HG02588 (cell line): ENCODE measurements around the gene CLEC17A.
A peak's percentile ranks its signal among the peaks of the same experiment; 100 is the strongest.
"Not testable (repeated sequence)": the region's sequence is repeated elsewhere in the genome, so short reads cannot be mapped to it uniquely, and the experiment has no call there.

Source experiments
- ATAC-seq: cut with Tn5 transposase; IDR thresholded peaks from one replicate; pipeline ENCODE4 v1.9.1; 2021; ENCODE audit warnings: mild to moderate bottlenecking, moderate library complexity; ENCODE audit not compliant: unreplicated experiment

CLEC17A gene

GRCh38 chr19:14558370-14559066 is 24.4 kb upstream of the CLEC17A start:
- ATAC-seq: no peak

GRCh38 chr19:14559916-14560775 is 22.7 kb upstream of the CLEC17A start:
- no peak for ATAC-seq

DNA sequence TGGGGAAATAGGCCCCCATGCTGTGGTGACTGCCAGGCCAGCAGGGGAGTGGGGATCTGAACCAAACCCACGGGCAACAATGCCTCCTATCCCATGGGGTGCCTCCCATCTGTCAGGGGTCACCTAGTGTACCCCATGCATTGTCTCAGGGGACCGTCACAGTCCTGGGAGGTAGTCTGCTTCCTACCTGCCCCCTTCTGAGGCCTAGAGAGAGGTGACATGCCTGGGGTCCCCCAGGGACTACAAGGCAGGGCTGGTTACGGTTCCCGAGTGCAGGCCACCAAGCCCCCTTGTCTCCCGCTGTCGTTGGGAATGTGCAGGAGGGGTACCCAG is 22.1 kb upstream of the CLEC17A start:
- ATAC-seq: no peak

DNA sequence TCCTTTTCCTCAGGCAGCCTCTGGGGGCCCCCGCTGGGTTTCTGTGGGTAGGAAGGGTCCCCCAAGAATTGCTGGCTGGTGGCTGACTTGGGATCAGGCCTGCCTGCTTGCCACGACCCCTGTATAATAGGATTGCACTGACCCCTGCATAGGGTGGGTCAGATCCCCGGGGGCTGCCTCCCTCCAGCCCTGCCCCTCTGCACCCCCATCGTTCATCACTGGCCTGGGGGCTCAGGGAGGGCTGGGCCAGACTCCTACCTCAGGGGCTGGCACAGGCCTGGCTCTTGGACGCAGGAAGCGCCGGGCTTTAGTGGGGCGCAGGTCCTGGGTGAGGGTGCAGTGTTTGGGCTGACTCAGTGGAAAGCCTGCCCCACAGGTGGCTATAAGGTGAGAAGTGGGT is 21.6 kb upstream of the CLEC17A start:
- no peak for ATAC-seq

DNA sequence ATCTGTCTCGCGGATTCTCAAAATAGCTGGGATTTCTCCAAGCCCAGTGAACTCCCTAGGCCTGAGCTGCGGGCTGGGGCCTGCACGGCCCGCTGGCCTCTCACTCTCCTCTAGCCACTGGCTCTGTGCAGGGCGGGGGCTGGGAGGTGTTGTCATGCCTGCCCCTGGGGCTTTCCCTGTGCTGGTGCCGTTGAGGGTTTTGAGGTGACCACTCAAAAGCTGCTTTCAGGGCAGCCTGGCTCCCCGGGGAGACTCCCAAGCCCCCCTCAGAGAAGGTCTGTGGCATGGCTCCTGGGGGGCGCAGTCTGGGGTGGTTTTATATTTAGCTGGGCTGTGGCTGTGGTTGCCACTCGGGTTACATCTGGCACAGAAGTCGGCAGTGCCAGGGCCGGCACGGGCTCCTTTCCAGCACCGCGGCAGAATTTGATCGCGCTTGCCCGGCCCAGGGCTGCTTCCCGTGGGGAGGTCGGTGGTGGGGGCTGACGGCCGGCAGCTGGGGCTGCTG is 21.0 kb upstream of the CLEC17A start:
- no peak for ATAC-seq

DNA sequence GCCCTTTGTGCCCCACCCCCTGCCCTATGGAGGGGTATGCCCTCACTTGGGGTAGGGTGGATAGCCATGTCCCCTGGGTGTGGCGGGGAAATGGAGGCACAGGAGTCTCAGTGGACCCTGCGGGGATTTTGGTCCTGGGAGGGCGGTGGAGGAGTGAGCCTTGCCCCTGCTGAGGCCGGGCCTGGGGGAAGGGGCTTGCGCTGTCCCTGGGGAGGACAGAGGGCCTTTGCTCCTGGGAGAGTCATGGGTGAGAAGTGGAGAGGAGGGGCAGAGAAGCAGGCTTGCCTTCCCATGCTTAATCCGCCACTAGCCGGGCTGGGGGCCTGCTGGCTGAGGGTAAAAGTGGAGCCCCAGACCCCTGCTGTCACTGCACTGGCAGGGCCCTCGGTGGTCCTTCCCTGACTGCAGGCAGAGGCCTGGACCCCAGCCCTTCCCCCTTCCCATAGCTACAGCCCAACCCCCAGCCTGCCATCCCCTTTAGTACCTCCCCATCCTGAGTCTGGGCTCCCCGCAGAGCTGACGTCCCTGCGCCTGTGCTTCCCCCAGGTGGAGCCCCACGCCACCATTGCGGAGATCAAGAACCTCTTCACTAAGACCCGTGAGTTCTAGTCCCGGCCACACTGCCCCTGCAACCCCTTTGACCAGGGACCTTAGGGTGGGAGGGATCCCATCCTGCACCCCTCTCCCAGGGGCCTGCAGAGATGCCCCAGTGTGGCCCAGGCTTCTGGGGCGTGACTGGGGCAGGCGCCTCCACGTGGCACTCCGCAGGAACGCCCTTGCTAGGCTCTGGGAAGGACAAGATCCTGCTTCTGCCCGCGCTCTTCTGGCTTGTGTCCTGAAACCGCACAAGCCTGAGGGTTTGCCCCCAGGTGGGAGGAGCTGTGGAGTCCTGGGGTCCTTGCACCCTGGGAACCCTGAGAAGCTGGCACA is 20.0 kb upstream of the CLEC17A start:
- no peak for ATAC-seq

DNA sequence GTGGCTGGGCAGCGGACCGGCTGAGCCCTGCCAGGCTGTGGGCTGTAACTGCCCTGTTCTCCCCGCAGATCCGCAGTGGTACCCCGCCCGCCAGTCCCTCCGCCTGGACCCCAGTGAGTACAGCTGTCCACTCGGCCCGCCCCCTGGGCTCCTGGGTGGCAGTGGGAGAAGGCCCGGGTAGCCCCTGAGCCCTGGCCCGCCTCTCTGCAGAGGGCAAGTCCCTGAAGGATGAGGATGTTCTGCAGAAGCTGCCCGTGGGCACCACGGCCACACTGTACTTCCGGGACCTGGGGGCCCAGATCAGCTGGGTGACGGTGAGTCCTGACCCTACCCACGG is 19.3 kb upstream of the CLEC17A start:
- ATAC-seq: no peak

- no peak for ATAC-seq
These were observed 18.8 kb upstream of the CLEC17A start for GRCh38 chr19:14563989-14564651.

DNA sequence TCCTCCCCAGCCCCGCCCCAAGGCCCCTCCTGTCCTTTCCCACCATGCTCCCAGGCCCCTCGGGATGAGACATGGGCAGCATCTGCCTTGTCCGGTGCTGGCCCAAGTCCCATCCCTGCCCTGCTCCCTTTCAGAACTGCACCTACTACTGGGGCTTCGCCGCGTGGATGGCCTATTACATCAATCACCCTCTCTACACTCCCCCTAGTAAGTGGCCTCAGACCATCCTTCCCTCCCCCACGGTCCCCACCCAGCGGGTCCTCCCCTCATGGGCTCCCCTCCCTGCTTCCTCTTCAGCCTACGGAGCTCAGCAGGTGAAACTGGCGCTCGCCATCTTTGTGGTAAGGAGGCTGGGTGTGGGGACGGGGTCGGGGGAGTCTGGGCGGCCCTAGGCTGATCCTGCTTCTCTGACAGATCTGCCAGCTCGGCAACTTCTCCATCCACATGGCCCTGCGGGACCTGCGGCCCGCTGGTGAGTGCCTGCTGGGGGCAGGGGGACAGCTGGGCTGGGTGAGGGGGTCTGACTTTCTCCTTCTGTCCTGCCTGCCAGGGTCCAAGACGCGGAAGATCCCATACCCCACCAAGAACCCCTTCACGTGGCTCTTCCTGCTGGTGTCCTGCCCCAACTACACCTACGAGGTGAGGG is 18.1 kb upstream of the CLEC17A start:
- not testable (repeated sequence) for ATAC-seq

- no peak for ATAC-seq
These were observed 17.6 kb upstream of the CLEC17A start for GRCh38 chr19:14565298-14565679.

DNA sequence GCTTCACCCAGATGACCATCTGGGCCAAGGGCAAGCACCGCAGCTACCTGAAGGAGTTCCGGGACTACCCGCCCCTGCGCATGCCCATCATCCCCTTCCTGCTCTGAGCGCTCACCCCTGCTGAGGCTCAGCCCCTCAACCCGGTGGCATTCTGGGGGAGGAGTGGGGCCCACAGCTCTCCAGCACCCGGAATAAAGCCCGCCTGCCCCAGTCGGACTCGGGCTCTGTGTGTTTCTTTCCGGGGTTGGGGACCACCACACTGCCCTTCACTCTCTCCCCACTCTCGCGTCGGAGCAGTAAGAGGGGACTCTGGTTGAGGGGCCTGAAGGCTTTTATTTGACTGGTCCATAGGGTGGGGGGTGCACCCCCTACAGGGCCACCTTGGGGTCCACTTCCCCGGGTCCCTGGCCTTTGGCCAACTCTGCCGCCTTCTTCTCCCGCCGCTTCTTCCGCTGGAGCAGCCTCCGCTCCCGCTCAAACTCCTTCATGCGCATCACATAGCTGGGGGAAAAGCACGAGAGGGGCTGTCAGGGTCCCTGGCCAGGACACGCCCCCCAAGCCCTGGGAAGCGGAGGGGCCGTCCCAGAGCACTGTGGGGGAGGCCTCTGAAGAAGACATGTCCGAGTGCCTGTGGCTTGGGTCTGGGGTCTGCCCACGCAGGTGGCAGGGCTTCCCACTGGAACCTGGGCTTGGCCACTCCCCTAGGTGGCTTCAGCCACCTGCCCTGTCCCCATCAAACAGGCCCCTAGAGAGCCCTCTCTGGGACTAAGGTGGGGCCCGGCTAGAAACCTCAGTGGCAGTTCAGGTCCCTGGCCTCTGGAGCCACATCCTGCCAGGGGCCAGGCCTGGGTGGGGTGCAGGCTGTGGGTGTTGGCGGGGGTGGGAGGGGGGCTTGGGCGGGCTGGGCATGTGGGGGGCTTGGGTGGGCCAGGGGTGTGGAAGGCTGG is 16.8 kb upstream of the CLEC17A start:
- ATAC-seq: no peak

- ATAC-seq: no peak
These were observed 16.2 kb upstream of the CLEC17A start for GRCh38 chr19:14566712-14567077.

DNA sequence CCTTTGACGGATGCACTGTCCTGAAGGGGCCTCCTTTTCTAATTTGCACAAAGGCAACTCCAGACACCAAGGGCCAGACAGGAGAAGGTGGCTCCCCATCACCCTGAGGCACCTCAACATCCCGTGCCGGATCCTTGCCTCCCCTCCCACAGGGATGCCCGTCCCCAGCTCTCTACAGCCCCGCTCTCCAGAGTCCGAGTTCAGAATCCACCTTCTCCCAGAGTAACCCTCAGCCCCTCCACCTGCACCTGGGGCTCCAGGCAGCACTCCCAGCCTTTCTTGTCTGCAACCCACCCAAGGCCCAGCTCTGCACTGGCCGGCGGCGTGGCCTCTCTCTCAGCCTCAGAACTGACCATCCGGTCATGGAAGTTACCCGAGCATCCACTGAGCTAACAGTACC is 15.8 kb upstream of the CLEC17A start:
- ATAC-seq: no peak

DNA sequence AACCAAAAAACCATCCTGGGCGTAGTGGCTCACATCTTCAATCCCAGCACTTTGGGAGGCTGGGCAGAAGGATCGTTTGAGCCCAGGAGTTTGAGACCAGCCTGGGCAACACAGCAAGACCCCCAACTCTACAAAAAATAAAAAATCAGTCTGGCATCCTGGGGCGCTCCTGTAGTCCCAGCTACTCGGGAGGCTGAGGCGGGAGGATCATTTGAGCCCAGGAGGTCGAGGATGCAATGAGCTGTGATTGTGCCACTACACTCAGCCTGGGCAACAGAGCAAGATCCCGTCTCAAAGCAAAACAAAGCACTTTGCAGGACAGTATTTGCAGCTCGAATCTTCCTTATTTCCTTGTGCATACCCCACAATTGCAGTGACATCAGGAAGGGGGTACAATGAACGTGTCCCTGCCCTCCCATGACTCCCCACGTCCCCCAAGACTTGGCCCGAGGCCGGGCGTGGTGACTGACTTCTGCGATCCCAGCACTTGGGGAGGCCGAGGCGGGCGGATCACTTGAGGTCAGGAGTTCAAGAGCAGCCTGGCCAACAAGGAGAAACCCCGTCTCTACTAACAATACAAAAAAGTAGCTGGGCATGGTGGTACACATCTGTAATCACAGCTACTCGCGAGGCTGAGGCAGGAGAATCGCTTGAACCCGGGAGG is 11.9 kb upstream of the CLEC17A start:
- no peak for ATAC-seq

DNA sequence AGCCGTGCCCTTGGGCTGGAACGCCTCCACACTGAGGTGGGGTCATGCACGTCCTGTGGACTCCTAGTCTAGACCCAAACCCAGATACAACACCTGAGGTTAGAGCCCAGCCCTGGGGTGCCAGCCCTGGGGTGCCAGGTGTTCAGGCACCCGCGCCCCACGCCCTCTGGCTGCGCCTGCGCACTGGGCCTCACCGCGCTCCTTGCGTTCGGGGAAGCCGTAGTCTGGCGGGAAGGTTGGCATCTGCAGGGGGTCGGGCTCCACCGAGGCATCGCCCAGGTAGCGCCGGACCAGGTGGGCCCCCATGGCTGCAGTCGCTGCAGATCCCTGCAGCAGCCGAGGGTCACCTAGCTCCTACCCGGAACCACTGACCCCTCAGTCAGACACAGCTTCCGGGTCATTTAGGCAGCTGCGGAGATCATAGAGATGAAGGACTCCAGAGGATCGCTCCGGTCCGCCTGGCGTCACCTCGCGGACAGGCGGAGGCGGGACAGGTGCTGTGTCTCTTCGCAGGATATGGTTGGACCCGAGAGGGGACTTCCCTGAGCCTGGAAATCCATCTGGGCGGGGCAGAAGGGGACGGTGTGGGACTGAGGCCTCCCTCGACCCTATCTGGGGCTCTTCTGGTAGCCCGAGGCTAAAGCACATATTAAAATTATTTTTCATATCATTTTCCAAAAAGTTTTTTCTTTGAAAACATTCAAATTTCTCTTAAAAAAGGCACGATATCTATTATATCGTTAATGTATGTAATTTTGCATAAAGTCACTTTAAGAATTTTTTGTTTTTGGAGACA is 11.0 kb upstream of the CLEC17A start, which contains the start of gene NDUFB7:
NDUFB7 (minus strand) TSS at position 372 of the 796 bp plus-strand sequence; CDS start at position 306, 66 bp downstream.
- ATAC-seq: peak; percentile 84

- no peak for ATAC-seq
These were observed 7.4 kb upstream of the CLEC17A start for GRCh38 chr19:14575428-14575980.

DNA sequence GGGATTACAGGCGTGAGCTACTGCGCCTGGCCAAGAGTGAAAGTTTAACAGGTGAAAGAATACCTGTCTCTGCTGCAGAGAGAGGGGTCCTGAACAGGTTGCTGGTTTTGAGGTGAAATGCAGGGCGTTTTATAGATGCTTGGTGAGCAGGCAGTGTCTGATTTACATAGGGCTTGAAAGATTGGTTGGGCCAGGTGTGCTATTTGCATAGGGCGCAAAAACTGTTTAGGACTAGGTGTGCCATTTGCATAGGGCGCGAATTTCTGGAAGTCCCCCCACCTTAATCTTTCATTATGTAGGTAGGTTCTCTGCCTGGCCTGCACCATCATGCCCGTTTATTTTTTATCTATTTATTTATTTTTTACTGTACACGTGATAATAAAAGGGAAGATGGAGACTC is 6.5 kb upstream of the CLEC17A start:
- ATAC-seq: no peak
